HEK293 (cell line): ENCODE results near the gene PCDHA2.

ENCODE experiments used
- AEBP2 ChIP-seq: fragments of 450-650 bp; formaldehyde crosslinking; IDR thresholded peaks from 2 replicates; pipeline ENCODE4 v1.5.1; 2016; ENCODE audit warnings: missing biosample characterization, missing genetic modification characterization, borderline replicate concordance
- ATF2 ChIP-seq: fragments of 450-650 bp; formaldehyde crosslinking; IDR thresholded peaks from 2 replicates; pipeline ENCODE4 v1.5.1; 2016; ENCODE audit warnings: missing biosample characterization, missing genetic modification characterization, low read depth
- CTCF ChIP-seq: fragments of 450-650 bp; formaldehyde crosslinking; IDR thresholded peaks from 2 replicates; pipeline ENCODE4 v1.5.1; 2016; ENCODE audit warnings: missing biosample characterization, missing genetic modification characterization
- ELK4 ChIP-seq: IDR thresholded peaks from 2 replicates; pipeline ENCODE4 v1.6.1; 2011; ENCODE audit warnings: mild to moderate bottlenecking, low read depth, low read length, borderline replicate concordance
- GLI4 ChIP-seq: fragments of 450-650 bp; formaldehyde crosslinking; IDR thresholded peaks from 2 replicates; pipeline ENCODE4 v1.5.1; 2016; ENCODE audit warnings: missing biosample characterization, missing genetic modification characterization
- INSM2 ChIP-seq: fragments of 450-650 bp; formaldehyde crosslinking; IDR thresholded peaks from 2 replicates; pipeline ENCODE4 v1.5.1; 2016; ENCODE audit warnings: missing biosample characterization, missing genetic modification characterization
- REST ChIP-seq: fragments of 450-650 bp; formaldehyde crosslinking; IDR thresholded peaks from 2 replicates; pipeline ENCODE4 v1.5.1; 2016; ENCODE audit warnings: missing biosample characterization, missing genetic modification characterization
- SP2 ChIP-seq: fragments of 450-650 bp; formaldehyde crosslinking; IDR thresholded peaks from 2 replicates; pipeline ENCODE4 v1.5.1; 2016; ENCODE audit warnings: missing biosample characterization, missing genetic modification characterization
- TCF7L2 ChIP-seq: IDR thresholded peaks from 2 replicates; pipeline ENCODE4 v1.6.1; 2011; ENCODE audit warnings: low read depth, mild to moderate bottlenecking, inconsistent platforms, low read length, moderate library complexity, borderline replicate concordance
- ZNF623 ChIP-seq: fragments of 450-650 bp; formaldehyde crosslinking; IDR thresholded peaks from 2 replicates; pipeline ENCODE4 v1.5.1; 2016; ENCODE audit warnings: missing biosample characterization, missing genetic modification characterization

GRCh38 chr5:140823475-140823874 lies 28.8 kb downstream of the PCDHA2 start:
- no peak for TF ChIP-seq AEBP2 (tag by site-specific recombination)
- TF ChIP-seq CTCF = no peak
- no peak for TF ChIP-seq GLI4 (tag by site-specific recombination)
- TF ChIP-seq TCF7L2 = no peak
- TF ChIP-seq ELK4 = no peak
- TF ChIP-seq INSM2 (tag by site-specific recombination) = no peak
- no peak for TF ChIP-seq REST (tag by site-specific recombination)
- no peak for TF ChIP-seq ATF2
- no peak for TF ChIP-seq SP2
- TF ChIP-seq ZNF623 (tag by site-specific recombination) = no peak
